Measurements from ENCODE around the gene PSMG4. TPM values are rescaled to one million over a fixed set of nuclear protein-coding genes. Genes with fewer than 3 reads are reported as not detected.

The PSMG4 gene
- total and polyA plus RNA-seq, 2 of the 8 experiments (the other 6 are each of a cell fraction or from before 2014, with no cell fraction given), result 40.6 to 113 TPM

DNA sequence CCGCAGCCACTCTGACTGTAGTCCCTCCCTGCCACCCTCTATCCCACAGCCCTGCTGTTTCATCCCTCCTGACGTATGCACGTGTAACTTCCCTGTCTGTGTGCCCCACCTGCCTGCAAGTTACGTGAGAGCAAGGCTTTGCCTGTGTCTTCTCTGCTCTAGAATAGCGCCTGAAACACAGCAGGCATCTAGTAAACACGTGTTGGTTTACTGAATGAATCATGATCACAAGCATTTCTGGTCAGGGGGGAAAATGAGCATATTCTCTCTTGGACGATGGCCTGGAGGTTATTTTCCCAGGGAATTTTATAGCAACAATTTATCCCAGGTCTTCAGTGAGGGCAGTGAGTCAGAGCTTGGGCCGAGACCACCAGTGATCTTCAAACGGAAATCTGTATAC is 38.3 kb downstream of the PSMG4 start:
- POLR2A ChIA-PET (ENCODE audit: partially characterized antibody), result interaction anchor here (0.8 to 1.1 kb wide), 2 partner anchors 11 to 24 kb away, joined by 3 read pairs; no protein-coding TSS in a partner anchor
- H2BK15ac ChIP-seq (ENCODE audit: low read length), result no peak overlapping the region
- no peak overlapping the region for H4K91ac ChIP-seq (replicated peaks; ENCODE audit: insufficient read length, low read length)
- no peaks in the 10 kb centered on the region for H3K9me3 ChIP-seq (ENCODE audit: insufficient read depth in 2 of 2, low read depth in 1 of 2, low read length in 1 of 2)
- no peak overlapping the region for H2AFZ ChIP-seq (ENCODE audit: low read length)
- H2BK120ac ChIP-seq (replicated peaks; ENCODE audit: low read depth, low read length), result no peak overlapping the region
- no peak overlapping the region for H3K4me3 ChIP-seq (ENCODE audit: extremely low read depth in 1 of 4, insufficient read depth in 2 of 4, low read depth in 3 of 4, low read length in 4 of 4)
- H3K56ac ChIP-seq (replicated peaks; ENCODE audit: insufficient read length, low read depth, low read length), result no peak overlapping the region
- CTCF ChIA-PET (ENCODE audit: partially characterized antibody), result interaction anchor here (0.8 to 6.0 kb wide), 16 partner anchors 11 to 435 kb away, joined by 3 to 35 read pairs (median 6); no protein-coding TSS in a partner anchor
- no peak overlapping the region for H3K27ac ChIP-seq (ENCODE audit: low read depth, low read length)
- no peaks in the 10 kb centered on the region for H3K23me2 ChIP-seq (ENCODE audit: low read depth, low read length)
- no peak for DNase-seq (ENCODE audit: low read depth in 1 of 2, low spot score in 2 of 2)
- H3K23ac ChIP-seq (ENCODE audit: insufficient read length), result no peak overlapping the region
- no peak overlapping the region for H3K4me2 ChIP-seq (ENCODE audit: insufficient read depth in 1 of 2, low read depth in 2 of 2, low read length in 2 of 2)
- H2BK20ac ChIP-seq (ENCODE audit: low read length), result no peak overlapping the region
- H2AK5ac ChIP-seq (ENCODE audit: low read depth, low read length), result no peak overlapping the region
- H3K79me1 ChIP-seq (ENCODE audit: low read depth, low read length), result no peaks in the 10 kb centered on the region
- 81% methylated on average over 9 of the region's 9 CpGs; no CpG with 5 or more reads in 1 of the 2 experiments for WGBS, 2 experiments (ENCODE audit: extremely low coverage in 1 of 2, insufficient coverage in 1 of 2, insufficient read length in 1 of 2, insufficient replicate concordance in 2 of 2, low coverage in 1 of 2, low lambda C conversion rate in 2 of 2, missing lambda C conversion rate in 1 of 2)
- H3K36me3 ChIP-seq (ENCODE audit: control insufficient read depth in 2 of 4, insufficient read depth in 4 of 4, low read length in 3 of 4), result no peaks in the 10 kb centered on the region; a peak in 2 of 8 replicates
- H3K79me2 ChIP-seq (ENCODE audit: control insufficient read depth in 1 of 2, insufficient read depth in 2 of 2, low read length in 2 of 2), result no peaks in the 10 kb centered on the region
- no peak overlapping the region for H3K18ac ChIP-seq (ENCODE audit: extremely low read depth, low read length)
- H4K8ac ChIP-seq (ENCODE audit: extremely low read depth, insufficient read depth, low read length), result no peak overlapping the region
- no peaks in the 10 kb centered on the region for H3K4me1 ChIP-seq (replicated peaks in 1 of 4; ENCODE audit: control insufficient read depth in 3 of 4, insufficient read depth in 4 of 4, low read length in 3 of 4)
- no peak overlapping the region for H2BK5ac ChIP-seq (ENCODE audit: low read depth, low read length)
- no peak for FAIRE-seq
- H3K14ac ChIP-seq (ENCODE audit: insufficient read length), result no peak overlapping the region
- no peak overlapping the region for H3K9ac ChIP-seq (replicated peaks in 1 of 4; ENCODE audit: extremely low read depth in 1 of 4, low read depth in 3 of 4, low read length in 3 of 4)
- H3K27me3 ChIP-seq (replicated peaks in 1 of 4; ENCODE audit: control insufficient read depth in 3 of 4, extremely low read depth in 1 of 4, insufficient read depth in 3 of 4, low read length in 3 of 4), result no peaks in the 10 kb centered on the region
- no peak overlapping the region for H3K4ac ChIP-seq (replicated peaks; ENCODE audit: insufficient read length, low read depth, low read length)
- H4K5ac ChIP-seq (ENCODE audit: insufficient read length, low read depth, low read length), result no peak overlapping the region
- no peaks in the 10 kb centered on the region for H4K20me1 ChIP-seq (replicated peaks in 1 of 2; ENCODE audit: control insufficient read depth in 1 of 2, insufficient read depth in 2 of 2, low read length in 2 of 2)
- H2BK12ac ChIP-seq (ENCODE audit: low read depth, low read length), result no peak overlapping the region
- TF ChIP-seq RFX5 (IDR thresholded peaks at IDR 0.05; ENCODE audit: borderline replicate concordance, low read depth, low read length) (no peak), SIX5 (IDR thresholded peaks at IDR 0.05; ENCODE audit: low read depth, low read length) (no peak), POLR2A (IDR thresholded peaks at IDR 0.05; ENCODE audit: control extremely low read depth in 1 of 2, low read depth in 2 of 2, low read length in 2 of 2) (no peak), HDAC2 (IDR thresholded peaks at IDR 0.05; ENCODE audit: borderline replicate concordance in 1 of 2, low read depth in 2 of 2, low read length in 2 of 2) (no peak), EGR1 (IDR thresholded peaks at IDR 0.05; ENCODE audit: borderline replicate concordance, low read depth, low read length) (no peak), SIN3A (conservative IDR thresholded peaks at IDR 0.05 in 1 of 2, IDR thresholded peaks at IDR 0.05 in 1 of 2; ENCODE audit: low read depth in 1 of 2, low read length in 2 of 2) (no peak), EZH2 (IDR thresholded peaks at IDR 0.05; ENCODE audit: low read depth, low read length, severe bottlenecking) (no peak), KDM4A (IDR thresholded peaks at IDR 0.05; ENCODE audit: low read depth, low read length, severe bottlenecking) (no peak), SP2 (IDR thresholded peaks at IDR 0.05; ENCODE audit: low read length) (no peak), RBBP5 (IDR thresholded peaks at IDR 0.05; ENCODE audit: borderline replicate concordance, low read depth, low read length) (no peak), CHD2 (IDR thresholded peaks at IDR 0.05; ENCODE audit: low read length) (no peak), GTF2F1 (IDR thresholded peaks at IDR 0.05; ENCODE audit: borderline replicate concordance, low read depth, low read length) (no peak)
- TF ChIP-seq, protein P1, sequence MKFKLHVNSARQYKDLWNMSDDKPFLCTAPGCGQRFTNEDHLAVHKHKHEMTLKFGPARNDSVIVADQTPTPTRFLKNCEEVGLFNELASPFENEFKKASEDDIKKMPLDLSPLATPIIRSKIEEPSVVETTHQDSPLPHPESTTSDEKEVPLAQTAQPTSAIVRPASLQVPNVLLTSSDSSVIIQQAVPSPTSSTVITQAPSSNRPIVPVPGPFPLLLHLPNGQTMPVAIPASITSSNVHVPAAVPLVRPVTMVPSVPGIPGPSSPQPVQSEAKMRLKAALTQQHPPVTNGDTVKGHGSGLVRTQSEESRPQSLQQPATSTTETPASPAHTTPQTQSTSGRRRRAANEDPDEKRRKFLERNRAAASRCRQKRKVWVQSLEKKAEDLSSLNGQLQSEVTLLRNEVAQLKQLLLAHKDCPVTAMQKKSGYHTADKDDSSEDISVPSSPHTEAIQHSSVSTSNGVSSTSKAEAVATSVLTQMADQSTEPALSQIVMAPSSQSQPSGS (IDR thresholded peaks at IDR 0.05; ENCODE audit: low read length), result no peak

Data from H1 (cell line).